GM12878 (cell line): ENCODE results near the gene IFT122. TPM values are rescaled to one million over a fixed set of nuclear protein-coding genes. Genes with fewer than 3 reads are reported as not detected.

Experiments used
- ATF3 ChIP-seq: IDR thresholded peaks from 2 replicates; pipeline ENCODE4 v1.6.1; 2011; ENCODE audit warnings: low read depth, mild to moderate bottlenecking, low read length, moderate library complexity, borderline replicate concordance; ENCODE audit errors: extremely low read depth
- BCL11A ChIP-seq: IDR thresholded peaks from 2 replicates; pipeline ENCODE4 v1.6.1; 2011; ENCODE audit warnings: low read depth, low read length
- BCL3 ChIP-seq: IDR thresholded peaks from 2 replicates; pipeline ENCODE4 v1.6.1; 2011; ENCODE audit warnings: borderline replicate concordance, low read depth, mild to moderate bottlenecking, moderate library complexity, low read length; ENCODE audit not compliant: insufficient read depth, poor library complexity, severe bottlenecking
- BMI1 ChIP-seq: fragments of 450-650 bp; IDR thresholded peaks from 2 replicates; pipeline ENCODE4 v1.6.1; 2016; ENCODE audit warnings: mild to moderate bottlenecking, moderate library complexity, borderline replicate concordance
- DPF2 ChIP-seq: fragments of 450-650 bp; IDR thresholded peaks from 2 replicates; pipeline ENCODE4 v1.6.1; 2017; ENCODE audit warnings: mild to moderate bottlenecking
- ETV6 ChIP-seq, 2 experiments: fragments of 450-650 bp in 1 of 2; IDR thresholded peaks in 1 of 2; conservative IDR thresholded peaks in 1 of 2; 2 replicates each; pipeline ENCODE4 v1.6.1; 2014; ENCODE audit warnings: antibody characterized with exemption in 1 of 2, borderline replicate concordance in 1 of 2, low read depth in 1 of 2, mild to moderate bottlenecking in 1 of 2, moderate library complexity in 1 of 2
- IRF3 ChIP-seq: fragments of 450-650 bp; IDR thresholded peaks from 2 replicates; pipeline ENCODE4 v1.6.1; 2014; ENCODE audit warnings: mild to moderate bottlenecking
- KAT2A ChIP-seq: conservative IDR thresholded peaks from 2 replicates; pipeline ENCODE4 v1.6.1; 2011; ENCODE audit warnings: low read depth, low read length; ENCODE audit not compliant: control insufficient read depth
- KLF5 ChIP-seq: fragments of 450-650 bp; IDR thresholded peaks from 2 replicates; pipeline ENCODE4 v1.6.1; 2014; ENCODE audit warnings: mild to moderate bottlenecking; ENCODE audit not compliant: partially characterized antibody
- NRF1 ChIP-seq: conservative IDR thresholded peaks from 2 replicates; pipeline ENCODE4 v1.6.1; 2011; ENCODE audit warnings: mild to moderate bottlenecking, low read depth, low read length, improper control_type of control experiment
- PRDM15 ChIP-seq: fragments of 450-650 bp; formaldehyde crosslinking; IDR thresholded peaks from 2 replicates; pipeline ENCODE4 v1.4.0; 2020; ENCODE audit warnings: mild to moderate bottlenecking, moderate library complexity
- RBBP5 ChIP-seq: fragments of 200-600 bp; sonication (generic); conservative IDR thresholded peaks from 2 replicates; pipeline ENCODE4 v1.6.1; 2016
- RCOR1 ChIP-seq: conservative IDR thresholded peaks from 2 replicates; pipeline ENCODE4 v1.6.1; 2012; ENCODE audit warnings: low read depth, low read length, improper control_type of control experiment
- SMAD1 ChIP-seq: fragments of 450-650 bp; IDR thresholded peaks from 2 replicates; pipeline ENCODE4 v1.6.1; 2018; ENCODE audit warnings: mild to moderate bottlenecking, low read depth; ENCODE audit not compliant: partially characterized antibody
- SREBF2 ChIP-seq: IDR thresholded peaks from 2 replicates; pipeline ENCODE4 v1.6.1; 2012; ENCODE audit warnings: mild to moderate bottlenecking, low read length
- TBL1XR1 ChIP-seq: IDR thresholded peaks from 2 replicates; pipeline ENCODE4 v1.6.1; 2012; ENCODE audit warnings: low read depth, low read length, improper control_type of control experiment
- WRNIP1 ChIP-seq: IDR thresholded peaks from 2 replicates; pipeline ENCODE4 v1.6.1; 2011; ENCODE audit warnings: low read depth, low read length, improper control_type of control experiment, borderline replicate concordance
- ZNF207 ChIP-seq: fragments of 450-650 bp; IDR thresholded peaks from 2 replicates; pipeline ENCODE4 v1.6.1; 2014; ENCODE audit warnings: antibody characterized with exemption, mild to moderate bottlenecking, borderline replicate concordance
- ZNF592 ChIP-seq: fragments of 450-650 bp; IDR thresholded peaks from 2 replicates; pipeline ENCODE4 v1.6.1; 2017; ENCODE audit warnings: mild to moderate bottlenecking, moderate library complexity
- ZSCAN29 ChIP-seq: fragments of 450-650 bp; IDR thresholded peaks from 2 replicates; pipeline ENCODE4 v1.6.1; 2017; ENCODE audit warnings: mild to moderate bottlenecking, moderate library complexity
- polyA plus RNA-seq, 11 experiments: library from polyadenylated mRNA; depleted of rRNA in 4 of 11; unstranded in 6 of 11; stranded (reverse) in 5 of 11; fragments of >200 nt; fragmentation: Nextera tagmentation in 4 of 11; fragmentation: Illumina TruSeq in 1 of 11; extraction: Ambion mirVana in 4 of 11; extraction: Trizol in 1 of 11; gene quantifications; 1 replicate in 1 of 11; 2 replicates in 10 of 11; pipeline versions ENCODE4 v1.2.1 to v1.2.3, GENCODE V29; 2011 to 2016; ENCODE audit warnings: inconsistent platforms in 2 of 11, missing spikeins in 2 of 11, low read depth in 1 of 11
- total RNA-seq, 4 experiments: library from RNA; depleted of rRNA in 3 of 4; stranded (reverse); fragments of >200 nt in 3 of 4; fragmentation: Illumina TruSeq in 1 of 4; extraction: Trizol in 1 of 4; gene quantifications; 2 replicates each; pipeline versions ENCODE4 v1.2.1 to v1.2.3, GENCODE V29; 2013 to 2021

Gene IFT122
- total and polyA plus RNA-seq, 10 of the 15 experiments (the other 5 are each of a cell fraction or from before 2014, with no cell fraction given) = 1.8 to 19.2 (median 8.4) TPM

GRCh38 chr3:129399895-129400357, 40.1 kb upstream of the IFT122 start (continued):
- TF ChIP-seq ZNF592 = no peak
- no peak for TF ChIP-seq ETV6 (conservative IDR thresholded peaks at IDR 0.05 in 1 of 2, IDR thresholded peaks at IDR 0.05 in 1 of 2; ENCODE audit: borderline replicate concordance in 1 of 2, low read depth in 1 of 2)
- no peak for TF ChIP-seq BCL3
- no peak for TF ChIP-seq SREBF2
- no peak for TF ChIP-seq PRDM15 (CRISPR knock-in tag)
- TF ChIP-seq BMI1 = no peak
- TF ChIP-seq ZNF207 = no peak
- TF ChIP-seq BCL11A = no peak
- no peak for TF ChIP-seq NRF1
- no peak for TF ChIP-seq KAT2A
- TF ChIP-seq RCOR1 = no peak
- no peak for TF ChIP-seq SMAD1
- no peak for TF ChIP-seq ATF3
- no peak for TF ChIP-seq RBBP5
- no peak for TF ChIP-seq ZSCAN29
- TF ChIP-seq TBL1XR1 = no peak
- no peak for TF ChIP-seq IRF3
- TF ChIP-seq WRNIP1 = 0 out of 2 replicates have a peak, but pooled peaks have one; percentile 2
- no peak for TF ChIP-seq KLF5
- no peak for TF ChIP-seq DPF2
